HG03175 (cell line): Measurements from ENCODE around the gene CNNM2.
"Not testable (repeated sequence)": the region's sequence is repeated elsewhere in the genome, so short reads cannot be mapped to it uniquely, and the experiment has no call there.

Experiments
- ATAC-seq: cut with Tn5 transposase; IDR thresholded peaks from one replicate; pipeline ENCODE4 v1.9.1; 2021; ENCODE audit warnings: mild to moderate bottlenecking, moderate library complexity; ENCODE audit not compliant: unreplicated experiment

Gene CNNM2

DNA sequence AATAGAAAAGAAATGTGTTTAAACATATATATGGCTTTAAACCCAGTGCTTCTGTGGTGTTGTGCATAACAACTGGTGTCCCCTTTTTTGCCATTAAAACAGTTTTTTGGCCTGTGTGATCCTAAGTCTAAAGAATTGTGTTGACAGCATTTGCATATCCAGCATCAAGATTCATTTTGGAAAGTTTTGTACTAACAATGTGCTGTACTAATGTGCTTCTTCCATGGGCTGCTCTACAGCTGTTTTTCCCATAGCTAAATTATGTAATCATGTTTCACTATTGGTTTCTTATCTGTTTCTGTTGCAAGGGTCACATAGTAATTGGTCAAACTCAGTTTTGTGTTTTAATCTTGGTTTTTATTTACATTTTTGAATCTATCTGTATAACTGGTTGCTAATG is 5.5 kb downstream of the CNNM2 start:
- ATAC-seq = no peak

DNA sequence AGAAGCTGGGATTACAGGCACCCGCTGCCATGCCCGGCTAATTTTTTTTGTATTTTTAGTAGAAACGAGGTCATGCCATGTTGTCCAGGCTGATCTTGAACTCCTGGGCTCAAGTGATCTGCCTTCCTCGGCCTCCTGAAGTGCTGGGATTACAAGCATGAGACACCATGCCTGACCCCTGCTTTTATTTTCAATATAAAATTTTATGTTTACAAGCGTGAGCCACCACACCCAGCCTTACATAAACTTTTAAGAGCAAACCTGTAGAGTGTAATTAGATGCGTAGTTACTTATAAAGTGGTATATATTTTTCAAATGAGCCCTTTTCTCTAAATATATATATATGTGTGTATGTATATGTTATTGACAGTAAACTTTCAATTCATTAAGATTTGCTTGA is 8.7 kb downstream of the CNNM2 start:
- no peak for ATAC-seq

DNA sequence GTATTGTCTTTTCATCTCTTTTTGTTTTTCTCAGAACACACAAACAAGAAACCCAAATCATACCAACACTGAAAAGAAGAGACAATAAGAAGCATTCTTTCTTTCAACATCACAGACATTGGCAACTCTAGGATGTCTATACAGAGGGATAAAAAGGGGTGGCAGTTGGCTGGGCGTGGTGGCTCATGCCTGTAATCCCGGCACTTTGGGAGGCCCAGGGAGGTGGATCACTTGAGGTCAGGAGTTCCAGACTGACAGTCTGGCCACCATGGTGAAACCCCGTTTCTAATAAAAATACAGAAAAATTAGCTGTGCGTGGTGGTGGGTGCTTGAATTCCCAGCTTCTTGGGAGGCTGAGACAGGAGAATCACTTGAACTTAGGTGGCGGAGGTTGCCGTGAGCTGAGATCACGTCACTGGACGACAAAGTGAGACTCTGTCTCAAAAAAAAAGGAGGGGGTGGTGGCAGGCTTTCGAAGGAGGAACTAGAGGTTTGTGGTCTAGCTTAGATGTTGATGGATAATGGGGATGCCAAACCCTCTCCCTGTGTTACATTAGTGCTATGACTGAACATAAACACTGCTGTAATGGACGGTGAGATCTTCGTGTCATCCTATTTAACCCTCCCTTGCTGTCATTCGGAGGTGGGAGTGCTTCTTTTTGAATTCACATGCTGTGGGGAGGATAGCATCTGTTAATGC is 9.4 kb downstream of the CNNM2 start:
- ATAC-seq = no peak

DNA sequence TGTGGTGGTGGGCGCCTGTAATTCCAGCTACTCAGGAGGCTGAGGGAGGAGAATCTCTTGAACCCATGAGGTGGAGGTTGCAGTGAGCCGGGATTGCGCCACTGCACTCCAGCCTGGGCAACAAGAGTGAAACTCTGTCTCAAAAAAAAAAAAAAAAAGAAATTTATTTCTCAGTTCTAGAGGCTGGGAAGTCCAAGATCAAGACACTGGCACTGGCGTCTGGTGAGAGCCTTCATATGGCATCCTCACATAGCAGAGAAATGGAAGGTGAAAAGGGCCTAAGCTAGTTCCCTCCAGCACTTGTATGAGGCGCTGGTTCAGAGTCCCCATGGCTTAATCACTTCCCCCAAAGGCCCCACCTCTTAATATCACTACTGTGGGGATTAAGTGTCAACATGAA is 10.3 kb downstream of the CNNM2 start:
- not testable (repeated sequence) for ATAC-seq

DNA sequence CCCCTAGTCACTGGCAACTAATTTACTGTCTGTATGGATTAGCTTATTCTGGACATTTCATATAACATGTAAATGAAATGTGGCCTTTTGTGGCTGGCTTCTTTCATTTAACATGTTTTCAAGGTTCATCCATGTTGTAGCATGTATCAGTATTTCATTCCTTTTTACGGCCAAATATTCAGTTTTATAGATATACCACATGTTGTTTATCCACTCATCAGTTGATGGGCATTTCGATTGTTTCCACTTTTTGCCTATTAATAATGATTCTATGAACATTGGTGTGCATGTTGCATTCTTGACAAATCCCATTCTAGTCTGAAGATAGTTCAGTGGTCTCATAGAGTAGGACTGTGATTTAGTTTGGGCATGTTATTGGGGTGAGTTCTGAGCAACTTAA is 12.6 kb downstream of the CNNM2 start:
- ATAC-seq = no peak

DNA sequence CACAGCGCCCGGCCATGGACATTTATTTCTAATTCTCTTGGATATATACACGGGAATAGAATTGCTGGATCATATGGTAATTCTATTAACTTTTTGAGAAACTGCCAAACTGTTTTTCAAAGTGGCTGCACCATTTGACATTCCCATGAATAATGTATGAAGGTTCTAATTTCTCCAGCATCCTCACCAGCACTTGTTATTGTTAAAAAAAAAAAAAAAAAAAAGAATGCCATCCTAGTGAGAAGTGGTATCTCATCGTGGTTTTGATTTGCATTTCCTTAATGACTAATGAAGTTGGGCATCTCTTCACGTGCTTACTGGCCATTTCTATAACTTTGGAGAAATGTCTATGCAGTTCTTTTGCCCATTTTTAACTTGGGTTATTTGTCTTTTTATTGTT is 13.5 kb downstream of the CNNM2 start:
- ATAC-seq = no peak

DNA sequence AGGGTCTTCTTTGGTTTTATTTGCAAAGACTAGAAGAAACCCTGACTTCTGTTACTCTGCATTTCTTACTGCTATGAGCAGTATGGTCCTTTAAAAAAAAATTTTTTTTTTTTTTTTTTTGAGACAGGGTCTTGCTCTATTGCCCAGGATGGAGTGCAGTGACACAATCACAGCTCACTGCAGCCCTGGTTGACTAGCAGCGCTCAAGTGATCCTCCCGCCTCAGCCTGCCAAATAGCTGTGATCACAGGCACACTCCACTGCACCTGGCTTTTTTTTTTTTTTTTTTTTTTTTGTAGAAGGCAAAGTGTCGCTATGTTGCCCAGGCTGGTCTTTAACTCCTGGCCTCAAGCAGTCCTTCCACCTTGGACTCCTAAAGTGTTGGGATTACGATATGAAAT is 17.4 kb downstream of the CNNM2 start:
- no peak for ATAC-seq

DNA sequence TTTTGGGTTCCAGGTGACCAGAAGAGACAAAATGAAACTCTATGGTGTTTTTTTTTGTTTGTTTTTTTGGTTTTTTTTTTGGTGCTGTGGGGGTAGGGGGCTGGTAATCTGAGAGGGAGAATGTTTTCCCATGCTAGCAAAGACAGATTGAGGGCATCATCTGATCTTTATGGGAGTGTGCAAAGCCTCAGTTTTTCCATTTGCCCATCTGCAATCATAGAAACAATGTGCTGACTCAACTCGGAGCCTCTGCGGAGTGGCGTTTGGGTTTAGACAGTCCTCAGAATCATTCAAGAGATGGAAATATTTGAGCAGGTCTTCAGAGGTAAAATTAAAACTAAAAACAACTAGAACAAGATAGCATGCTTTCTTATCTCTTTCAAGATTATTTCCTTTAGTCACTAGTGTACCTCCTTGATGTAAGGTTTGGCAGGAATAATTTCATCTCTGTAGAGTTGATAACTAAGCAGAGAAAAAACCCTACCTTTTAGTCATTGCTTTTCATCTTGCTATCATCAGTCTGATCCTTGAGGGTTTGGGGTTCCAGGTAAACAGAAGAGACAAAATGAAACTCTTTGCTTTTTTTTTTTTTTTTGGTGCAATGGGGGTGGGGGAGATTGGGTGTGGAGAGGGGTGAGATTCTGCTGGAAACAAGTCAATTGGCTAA is 18.0 kb downstream of the CNNM2 start:
- no peak for ATAC-seq

DNA sequence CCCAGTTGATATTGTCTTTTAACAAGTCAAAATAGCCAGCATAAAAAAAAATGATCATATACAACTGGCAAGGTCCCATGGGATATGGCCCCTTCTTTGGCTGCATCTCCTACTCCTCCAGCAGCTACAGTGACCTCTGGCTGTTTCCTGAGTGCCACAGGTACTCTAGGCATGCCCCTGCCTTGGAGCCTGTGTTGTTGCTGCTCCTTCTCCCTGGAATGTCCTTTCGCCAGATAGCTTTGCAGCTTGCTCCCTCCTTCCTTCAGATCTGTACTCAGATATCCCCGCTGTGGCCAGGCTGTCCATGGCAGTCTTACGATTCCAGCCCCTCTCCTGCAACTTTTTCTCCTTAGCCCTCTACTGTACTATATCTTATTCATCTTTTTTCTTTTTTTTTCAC is 23.3 kb downstream of the CNNM2 start:
- no peak for ATAC-seq

DNA sequence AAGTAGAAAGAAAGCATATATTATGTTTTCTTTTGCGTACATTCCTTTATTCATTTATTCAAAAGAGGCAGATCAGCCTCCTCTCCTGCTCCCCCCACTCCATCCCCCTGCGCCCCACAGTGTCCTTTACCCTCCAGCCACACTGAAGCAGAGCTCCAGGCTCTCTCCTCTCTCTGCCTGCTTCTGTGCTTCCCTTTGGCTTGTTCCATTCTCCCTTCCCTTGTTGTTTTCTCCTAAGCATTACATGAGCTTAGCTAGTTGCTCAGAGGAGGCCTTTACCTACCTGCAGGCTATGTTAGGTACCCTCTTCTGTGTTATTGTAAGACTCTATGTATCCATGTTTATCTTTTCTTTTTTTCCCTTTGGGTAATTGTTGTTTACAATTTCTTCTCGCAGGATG is 27.4 kb downstream of the CNNM2 start:
- no peak for ATAC-seq

DNA sequence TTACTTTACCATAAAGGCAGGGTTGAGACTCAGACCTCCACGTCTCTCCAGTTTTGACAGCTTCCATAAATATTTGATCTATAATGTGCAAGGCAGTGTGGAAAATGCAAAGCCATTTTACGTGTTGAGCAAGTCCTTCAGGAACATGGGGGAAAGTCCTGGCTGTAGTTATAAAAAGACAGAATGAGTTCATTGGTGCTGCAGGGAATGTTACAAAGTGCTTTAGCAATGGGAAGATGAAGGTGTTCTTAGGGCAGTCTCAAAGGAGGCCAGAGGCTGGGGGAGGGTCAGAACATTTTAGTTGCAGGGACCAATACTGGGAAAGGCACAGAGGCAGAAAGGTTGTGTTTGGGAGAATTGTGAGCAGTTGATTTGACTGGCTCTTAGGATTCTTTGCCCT is 27.9 kb downstream of the CNNM2 start:
- ATAC-seq = no peak

DNA sequence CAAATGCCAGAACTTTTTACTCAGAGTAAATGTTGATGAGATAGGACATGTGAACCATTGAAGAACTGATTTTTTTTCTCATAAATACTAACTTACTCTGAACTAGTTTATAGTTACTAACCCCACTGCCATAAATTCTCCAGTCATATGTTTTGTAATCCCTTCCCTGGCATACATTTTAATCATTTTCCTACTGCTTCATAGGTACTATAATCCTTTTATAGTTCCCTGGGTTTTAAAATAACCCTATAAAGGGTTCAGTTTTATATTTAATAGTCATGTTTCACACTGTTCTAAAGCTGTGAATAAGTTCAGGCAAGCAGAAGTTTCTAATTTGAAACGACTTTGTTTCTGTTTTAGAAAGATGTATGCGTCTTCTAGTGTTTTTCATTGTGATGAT is 28.9 kb downstream of the CNNM2 start:
- ATAC-seq = no peak

DNA sequence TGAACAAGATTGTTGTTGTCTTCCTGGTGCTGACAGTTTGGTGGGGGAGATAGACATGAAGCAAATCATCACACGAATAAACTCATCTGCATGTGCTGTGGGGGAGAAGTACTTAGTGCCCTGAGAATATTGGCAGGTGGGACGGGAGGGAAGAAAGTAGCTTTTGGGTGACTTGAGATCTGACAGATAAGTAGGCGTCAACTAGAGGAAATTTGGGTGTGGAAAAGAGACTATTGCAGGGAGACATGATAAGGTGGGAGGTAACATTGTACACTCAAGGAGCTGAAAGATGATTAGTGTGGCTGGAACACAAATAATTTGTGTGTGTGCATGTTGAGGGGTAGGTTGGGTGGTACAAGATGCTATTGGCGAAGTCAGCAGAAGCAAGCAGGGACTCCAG is 30.1 kb downstream of the CNNM2 start:
- no peak for ATAC-seq

DNA sequence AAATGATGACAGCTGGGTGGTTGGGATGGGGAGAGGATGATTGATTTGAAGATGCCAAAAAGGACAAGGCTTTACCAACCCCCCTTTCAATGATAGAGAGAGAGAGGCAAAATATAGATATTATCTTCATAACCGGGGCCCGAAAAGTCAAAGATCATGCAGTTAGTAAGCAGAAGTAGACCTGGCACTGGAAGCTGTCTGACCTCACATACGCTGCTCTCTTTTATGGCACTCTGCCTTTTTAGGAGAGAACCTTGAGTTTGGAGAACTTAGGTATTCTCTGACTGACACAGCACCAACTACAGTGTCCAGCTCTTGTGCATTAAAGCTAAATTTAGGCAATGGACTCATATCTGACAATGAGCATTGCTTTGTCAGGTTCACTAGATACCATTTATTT is 30.7 kb downstream of the CNNM2 start:
- no peak for ATAC-seq

DNA sequence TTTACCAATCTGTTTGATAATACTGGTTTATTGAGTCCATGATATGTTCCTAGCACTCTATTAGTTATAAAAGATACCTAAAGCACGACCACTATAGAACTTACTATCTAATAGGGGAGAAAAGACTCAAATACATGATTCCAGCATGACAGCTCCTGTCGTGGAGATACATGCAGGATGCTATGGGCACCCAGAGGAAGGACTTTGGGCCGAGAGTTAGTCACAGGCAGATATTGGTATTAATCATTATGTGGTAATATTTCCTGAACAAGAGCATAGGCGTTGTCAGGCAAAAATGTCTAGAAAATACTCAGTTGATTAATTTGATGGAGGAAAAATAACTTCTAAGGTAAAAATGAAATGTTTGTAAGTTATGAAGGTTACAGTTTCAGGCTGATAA is 31.8 kb downstream of the CNNM2 start:
- ATAC-seq = no peak

DNA sequence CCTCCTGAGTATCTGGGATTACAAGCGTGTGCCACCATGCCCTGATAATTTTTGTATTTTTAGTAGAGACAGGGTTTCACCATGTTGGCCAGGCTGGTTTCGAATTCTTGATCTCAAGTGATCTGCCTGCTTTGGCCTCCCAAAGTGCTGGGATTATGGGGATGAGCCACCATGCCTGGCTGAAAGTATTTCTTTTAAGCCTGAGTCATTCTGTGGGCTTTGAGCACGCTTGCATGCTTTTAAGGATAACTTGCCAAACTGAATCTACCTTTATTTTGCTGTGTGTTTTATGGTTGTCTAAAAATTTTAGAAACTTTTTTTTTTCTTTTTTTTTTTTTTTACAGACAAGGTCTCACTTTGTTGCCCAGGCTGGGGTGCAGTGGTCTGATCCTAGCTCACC is 33.2 kb downstream of the CNNM2 start:
- ATAC-seq = no peak

DNA sequence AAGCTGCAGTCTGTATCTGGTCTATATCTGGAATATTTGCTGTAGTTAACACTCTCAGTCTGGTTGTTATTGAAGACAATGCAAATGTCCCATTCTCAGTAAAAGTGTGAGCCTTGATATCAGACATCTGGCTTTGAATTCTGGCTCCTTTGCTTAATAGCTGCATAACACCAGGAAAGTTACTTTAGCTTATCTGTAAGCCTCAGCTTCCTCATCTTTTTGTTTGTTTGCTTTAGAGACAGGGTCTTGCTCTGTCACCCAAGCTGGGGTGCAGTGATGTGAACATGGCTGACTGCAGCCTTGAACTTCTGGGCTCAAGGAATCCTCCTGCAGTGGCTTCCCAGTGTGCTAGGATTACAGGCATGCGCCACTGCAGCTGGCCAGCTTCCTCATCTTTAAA is 41.3 kb downstream of the CNNM2 start:
- ATAC-seq = no peak

DNA sequence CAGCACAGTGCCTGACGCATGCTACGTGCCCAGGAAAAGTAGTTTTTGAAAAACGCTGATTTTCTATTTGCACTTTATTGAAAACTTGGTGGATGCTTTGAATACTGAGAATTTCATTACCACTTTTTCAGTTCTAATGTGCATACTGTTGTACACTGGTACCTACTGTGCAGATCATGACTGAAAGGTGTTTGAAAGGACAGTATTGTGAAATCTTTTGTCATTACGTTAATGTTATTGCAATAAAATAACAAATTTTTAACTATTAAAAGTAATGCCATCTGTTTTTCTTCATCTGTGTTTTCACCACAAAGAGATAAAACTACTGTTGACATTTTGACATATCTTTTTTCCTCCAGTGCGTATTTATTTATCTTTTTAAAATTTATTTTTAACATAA is 42.1 kb downstream of the CNNM2 start:
- ATAC-seq = no peak

DNA sequence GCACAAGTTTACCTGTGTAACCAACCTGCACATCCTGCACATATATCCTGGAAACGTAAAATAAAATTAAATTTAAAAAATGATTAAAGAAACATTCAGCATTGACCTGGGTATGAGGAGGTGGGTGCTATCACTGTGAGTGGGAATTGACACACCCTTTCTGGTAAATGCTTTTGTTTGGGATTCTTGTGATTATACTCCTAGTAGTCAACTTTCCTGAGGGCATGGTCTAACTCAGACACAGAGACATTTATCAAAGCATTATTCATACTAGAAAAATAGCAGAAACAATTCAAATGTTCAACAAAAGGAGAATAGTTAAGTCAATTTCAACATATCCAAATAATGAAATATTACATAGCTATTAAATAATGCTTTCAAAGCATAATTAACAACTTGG is 44.2 kb downstream of the CNNM2 start:
- ATAC-seq = no peak

DNA sequence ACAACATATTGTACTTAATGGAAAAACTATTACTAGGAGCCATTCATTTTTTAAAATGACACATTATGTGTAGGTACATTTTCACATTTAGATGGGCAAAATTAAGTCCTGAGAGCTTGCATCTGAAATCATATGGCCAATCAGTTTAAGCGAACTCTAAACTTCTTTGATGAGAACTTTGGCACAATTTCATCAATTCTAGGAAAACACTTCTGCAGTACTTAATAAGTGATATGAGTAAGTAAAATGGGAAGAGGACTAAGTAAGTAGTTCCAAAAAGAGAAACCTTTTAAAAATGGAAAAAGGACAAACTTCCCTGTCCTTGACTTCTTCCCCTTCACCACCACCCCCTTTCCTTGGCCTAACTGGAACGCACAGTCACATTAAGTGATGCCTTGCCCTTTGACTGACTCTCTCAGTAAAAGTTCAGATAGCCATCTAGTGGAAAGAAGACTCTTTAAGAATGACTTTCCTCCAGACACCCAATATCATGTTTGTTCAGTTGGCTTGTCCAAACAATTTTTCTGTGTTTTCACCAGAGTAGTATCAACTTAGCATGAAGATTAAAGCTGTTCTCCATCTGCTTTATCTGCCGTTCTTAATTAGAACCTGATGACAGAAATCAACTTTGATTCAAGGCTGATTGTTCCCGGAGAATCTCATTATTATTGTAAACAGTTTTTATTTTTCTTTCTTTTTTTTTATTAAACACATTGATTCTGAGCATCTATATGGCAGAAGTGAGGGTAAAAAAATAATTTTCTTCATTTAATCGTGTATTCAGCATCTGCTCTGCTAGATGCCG is 45.1 kb downstream of the CNNM2 start:
- no peak for ATAC-seq

DNA sequence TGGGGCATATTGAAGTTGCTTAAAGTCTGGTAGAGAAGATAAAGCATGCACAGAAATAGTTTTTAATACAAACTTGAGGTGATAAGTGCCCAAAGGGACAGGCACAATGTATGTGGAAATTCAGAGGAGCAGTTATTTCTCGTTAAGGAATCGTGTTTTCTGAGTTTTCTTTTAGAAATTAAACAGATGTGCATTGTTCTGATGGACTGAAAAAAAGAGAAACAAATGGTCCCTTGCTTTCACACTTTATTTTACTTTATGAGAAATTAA is 45.6 kb downstream of the CNNM2 start:
- no peak for ATAC-seq

DNA sequence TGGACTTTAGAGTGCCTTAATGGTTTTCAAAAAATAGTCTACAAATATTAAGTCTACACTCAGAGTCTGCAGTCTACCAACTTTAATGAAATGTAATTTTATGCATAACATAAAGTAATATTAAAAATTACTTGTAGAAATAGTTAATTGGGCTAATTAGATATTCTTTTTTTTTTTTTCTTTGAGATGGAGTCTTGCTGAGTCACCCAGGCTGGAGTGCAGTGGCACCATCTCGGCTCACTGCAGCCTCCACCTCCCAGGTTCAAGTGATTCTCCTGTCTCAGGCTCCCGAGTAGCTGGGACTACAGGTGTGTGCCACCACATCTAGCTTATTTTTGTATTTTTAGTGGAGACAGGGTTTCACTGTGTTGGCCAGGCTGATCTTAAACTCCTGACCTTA is 46.0 kb downstream of the CNNM2 start:
- not testable (repeated sequence) for ATAC-seq
